Testis (tissue), 5 donors: Measurements from ENCODE around the gene LIME1. TPM values are rescaled to one million over a fixed set of nuclear protein-coding genes. Genes with fewer than 3 reads are reported as not detected.

Experiments
- DNase-seq: peaks from one replicate; pipeline ENCODE4 v3.0.0-alpha.2; 2019
- H3K27ac ChIP-seq, 2 donors: fragments of 200-600 bp; sonication (generic); one replicate each; pipeline ENCODE4 v1.5.1; 2019
- H3K27me3 ChIP-seq: fragments of 200-600 bp; sonication (generic); one replicate; pipeline ENCODE4 v1.5.1; 2019
- H3K36me3 ChIP-seq: fragments of 200-600 bp; sonication (generic); one replicate; pipeline ENCODE4 v1.5.1; 2017; ENCODE audit warnings: low read depth; ENCODE audit errors: missing control alignments
- H3K4me1 ChIP-seq: fragments of 200-600 bp; sonication (generic); one replicate; pipeline ENCODE4 v1.5.1; 2019
- H3K4me3 ChIP-seq, 2 donors: fragments of 200-600 bp; sonication (generic); one replicate each; pipeline ENCODE4 v1.5.1; 2017 to 2019
- H3K9me3 ChIP-seq: fragments of 200-600 bp; sonication (generic); one replicate; pipeline ENCODE4 v1.5.1; 2017
- CTCF ChIP-seq, 3 experiments: fragments of 450-650 bp in 2 of 3; fragments of 200-600 bp in 1 of 3; sonication (generic) in 1 of 3; IDR thresholded peaks; one replicate each; pipeline ENCODE4 v1.5.1; 2016 to 2019; ENCODE audit warnings: antibody characterized with exemption in 3 of 3, mild to moderate bottlenecking in 2 of 3, moderate library complexity in 1 of 3
- POLR2A ChIP-seq: fragments of 450-650 bp; IDR thresholded peaks from one replicate; pipeline ENCODE4 v1.6.1; 2017; ENCODE audit warnings: antibody characterized with exemption, mild to moderate bottlenecking, moderate library complexity
- WGBS, 2 donors: methylation state at CpG; one replicate each; pipeline ENCODE4 v1.1.5; 2018; 5-methylcytosine and 5-hydroxymethylcytosine counted together
- intact Hi-C: fragments of 100-400 bp; cut with DNase I; formaldehyde crosslinking; loops from one replicate; pipeline ENCODE4 v1.15.1; 2023; ENCODE audit warnings: low total_unique reads
- long read RNA-seq, 2 donors: transcript quantifications; one replicate each; lab custom pipeline, GENCODE V29; 2026
- polyA plus RNA-seq: library from polyadenylated mRNA; stranded (reverse); fragments of 350-450 nt; fragmentation: Illumina TruSeq; extraction: RNeasy Lipid Tissue Mini Kit (QIAGEN cat#74804); gene quantifications from one replicate; pipeline ENCODE4 v1.2.3, GENCODE V29; 2014; ENCODE audit warnings: low read depth, low replicate concordance; ENCODE audit not compliant: insufficient read depth
- total RNA-seq, 2 donors: library from RNA; depleted of rRNA; stranded (reverse); fragments of >200 nt; gene quantifications; one replicate each; pipeline ENCODE4 v1.2.3, GENCODE V29; 2016

Gene LIME1
- total RNA-seq (10 to 100 TPM; 41.4 to 47.4 TPM), polyA plus RNA-seq (5.6 TPM)
- long read RNA-seq, donor 1, result 0 reads
- long read RNA-seq, donor 2, result 0 reads

- WGBS, 2 donors, result 85 to 87% methylated on average over 22 to 31 of the region's 31 CpGs
- H3K4me1 ChIP-seq, result peaks cover 12% of the 10 kb centered on the region
- H3K9me3 ChIP-seq, result no peaks in the 10 kb centered on the region
- TF ChIP-seq CTCF (IDR thresholded peaks at IDR 0.05) (no peak), POLR2A (no peak)
- no peaks in the 10 kb centered on the region for H3K27me3 ChIP-seq
- no peak for DNase-seq
- H3K27ac ChIP-seq, result no peak within 1 kb of the TSS
- intact Hi-C loops, result no loop called here
- H3K4me3 ChIP-seq, result no peak within 1 kb of the TSS
- H3K36me3 ChIP-seq, result no peaks in the 10 kb centered on the region
Observed at GRCh38 chr20:63735859-63736718, at the start of gene LIME1. Gene LIME1 (plus strand): TSS chr20:63736664. CDS start chr20:63737550, 886 bp downstream.

GRCh38 chr20:63687419-63688178 is 48.9 kb upstream of the LIME1 start:
- no peak for TF ChIP-seq CTCF (IDR thresholded peaks at IDR 0.05)
- no peak for TF ChIP-seq POLR2A
- Histone ChIP-seq H3K27me3 (no peaks in the 10 kb centered on the region), H3K27ac (peak overlapping the region in 1 of 2 donors; percentile 78), H3K4me3 (no peak overlapping the region), H3K36me3 (no peaks in the 10 kb centered on the region), H3K4me1 (peaks cover 20% of the 10 kb centered on the region), H3K9me3 (no peaks in the 10 kb centered on the region)
- WGBS, 2 donors, result 92 to 94% methylated on average over 18 to 28 of the region's 29 CpGs
- intact Hi-C loops, result no loop called here
- no peak for DNase-seq

- H3K27ac ChIP-seq, result peak overlapping the region in 1 of 2 donors; percentile 53
- H3K4me3 ChIP-seq, result no peak overlapping the region
- TF ChIP-seq CTCF (IDR thresholded peaks at IDR 0.05) (no peak), POLR2A (no peak)
- DNase-seq, result no peak
- WGBS, 2 donors, result 73 to 82% methylated on average over 14 to 31 of the region's 31 CpGs
- H3K36me3 ChIP-seq, result no peaks in the 10 kb centered on the region
- H3K27me3 ChIP-seq, result no peaks in the 10 kb centered on the region
- H3K9me3 ChIP-seq, result no peaks in the 10 kb centered on the region
- intact Hi-C loops, result no loop called here
- peaks cover 20% of the 10 kb centered on the region for H3K4me1 ChIP-seq
Observed at GRCh38 chr20:63688228-63689045, 48.0 kb upstream of the LIME1 start.

- peaks cover 20% of the 10 kb centered on the region for H3K4me1 ChIP-seq
- H3K27me3 ChIP-seq, result no peaks in the 10 kb centered on the region
- WGBS, 2 donors, result 95 to 100% methylated on average over 9 to 31 of the region's 44 CpGs
- no peaks in the 10 kb centered on the region for H3K9me3 ChIP-seq
- DNase-seq, result no peak
- no peak overlapping the region for H3K4me3 ChIP-seq
- H3K27ac ChIP-seq, result no peak overlapping the region
- intact Hi-C loops, result no loop called here
- H3K36me3 ChIP-seq, result no peaks in the 10 kb centered on the region
- TF ChIP-seq POLR2A (no peak), CTCF (IDR thresholded peaks at IDR 0.05) (no peak)
Observed at GRCh38 chr20:63689046-63690002, 47.1 kb upstream of the LIME1 start.
